Measurements from ENCODE around the gene COX6B2.

Gene COX6B2

DNA sequence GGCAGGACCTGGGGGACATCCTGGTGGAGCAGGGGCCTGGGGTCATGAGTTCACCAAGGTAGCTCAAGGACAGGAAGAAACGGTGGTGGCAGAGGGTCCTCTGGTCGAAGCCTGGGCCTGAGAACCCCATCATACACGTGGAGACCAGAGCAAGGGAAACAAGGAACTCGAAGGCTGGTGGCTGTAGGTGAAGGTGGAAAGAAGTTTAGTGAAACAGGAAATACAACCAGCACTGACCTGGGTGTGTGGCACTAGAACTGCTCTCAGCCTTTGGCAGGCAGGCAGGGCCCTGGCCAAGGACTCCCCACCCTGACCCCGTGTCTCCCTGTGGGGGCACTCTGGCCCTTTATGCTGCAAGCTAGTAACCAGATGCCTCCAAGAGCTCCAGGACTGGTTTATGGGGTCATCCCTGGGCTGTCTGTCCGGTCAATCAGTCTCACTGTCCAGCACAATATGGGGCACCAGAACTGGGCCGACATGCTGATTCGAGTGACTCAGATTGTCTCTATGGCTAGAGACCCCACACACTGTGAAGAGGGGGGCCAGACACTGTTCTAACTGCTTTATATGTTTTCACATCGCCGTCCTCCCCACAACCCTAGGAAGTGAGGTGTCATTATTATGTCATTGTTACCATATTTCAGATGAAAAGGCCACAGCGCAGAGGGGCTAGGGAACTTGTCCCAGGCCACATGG lies 3.8 kb downstream of the COX6B2 start:
- TF ChIP-seq, protein P1, sequence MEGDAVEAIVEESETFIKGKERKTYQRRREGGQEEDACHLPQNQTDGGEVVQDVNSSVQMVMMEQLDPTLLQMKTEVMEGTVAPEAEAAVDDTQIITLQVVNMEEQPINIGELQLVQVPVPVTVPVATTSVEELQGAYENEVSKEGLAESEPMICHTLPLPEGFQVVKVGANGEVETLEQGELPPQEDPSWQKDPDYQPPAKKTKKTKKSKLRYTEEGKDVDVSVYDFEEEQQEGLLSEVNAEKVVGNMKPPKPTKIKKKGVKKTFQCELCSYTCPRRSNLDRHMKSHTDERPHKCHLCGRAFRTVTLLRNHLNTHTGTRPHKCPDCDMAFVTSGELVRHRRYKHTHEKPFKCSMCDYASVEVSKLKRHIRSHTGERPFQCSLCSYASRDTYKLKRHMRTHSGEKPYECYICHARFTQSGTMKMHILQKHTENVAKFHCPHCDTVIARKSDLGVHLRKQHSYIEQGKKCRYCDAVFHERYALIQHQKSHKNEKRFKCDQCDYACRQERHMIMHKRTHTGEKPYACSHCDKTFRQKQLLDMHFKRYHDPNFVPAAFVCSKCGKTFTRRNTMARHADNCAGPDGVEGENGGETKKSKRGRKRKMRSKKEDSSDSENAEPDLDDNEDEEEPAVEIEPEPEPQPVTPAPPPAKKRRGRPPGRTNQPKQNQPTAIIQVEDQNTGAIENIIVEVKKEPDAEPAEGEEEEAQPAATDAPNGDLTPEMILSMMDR (IDR thresholded peaks at IDR 0.05; ENCODE audit: low read depth, low read length, missing control alignments) = no peak
- DNase-seq (ENCODE audit: low read depth) = no peak
- no peak overlapping the region for H3K4me3 ChIP-seq (ENCODE audit: low read depth, low read length)

DNA sequence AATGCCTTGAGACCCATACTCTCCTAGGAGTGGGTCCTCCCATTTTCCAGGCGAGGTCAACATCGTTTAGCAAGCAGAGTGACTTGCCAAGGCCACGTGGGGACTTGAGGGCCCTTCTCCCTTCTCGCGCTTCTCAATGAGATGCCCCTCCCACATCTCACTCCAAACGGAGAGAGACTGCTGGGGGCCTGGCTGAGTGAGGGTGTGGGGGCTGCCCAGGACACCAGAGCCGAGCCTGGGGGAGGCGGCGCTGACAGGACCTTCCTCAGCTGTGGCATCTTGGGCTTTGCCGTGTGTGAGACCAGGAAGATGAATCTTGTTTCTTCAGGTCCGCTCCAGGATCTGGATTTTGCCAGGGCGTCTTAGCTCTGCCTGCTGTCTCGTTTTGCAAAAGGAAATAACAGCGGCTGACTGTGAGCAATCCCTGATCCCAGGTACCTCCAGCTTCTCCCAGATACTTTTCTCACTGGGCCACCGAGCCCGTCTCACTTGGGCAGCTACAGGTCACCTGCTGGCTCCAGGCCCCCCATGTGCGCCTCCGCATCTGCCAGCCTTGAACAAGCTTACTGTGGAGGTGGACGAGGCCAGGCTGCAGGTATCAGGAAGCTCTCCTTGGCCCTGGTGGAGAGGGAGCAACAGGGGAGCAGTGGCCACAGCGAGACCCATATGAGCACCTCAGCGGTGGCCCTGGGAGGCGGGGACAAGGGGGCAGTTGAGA lies 6.0 kb downstream of the COX6B2 start:
- H3K4me3 ChIP-seq (ENCODE audit: low read depth, low read length) = no peak overlapping the region
- TF ChIP-seq, protein P1 (IDR thresholded peaks at IDR 0.05; ENCODE audit: low read depth, low read length, missing control alignments) = no peak
- DNase-seq (ENCODE audit: low read depth) = no peak

DNA sequence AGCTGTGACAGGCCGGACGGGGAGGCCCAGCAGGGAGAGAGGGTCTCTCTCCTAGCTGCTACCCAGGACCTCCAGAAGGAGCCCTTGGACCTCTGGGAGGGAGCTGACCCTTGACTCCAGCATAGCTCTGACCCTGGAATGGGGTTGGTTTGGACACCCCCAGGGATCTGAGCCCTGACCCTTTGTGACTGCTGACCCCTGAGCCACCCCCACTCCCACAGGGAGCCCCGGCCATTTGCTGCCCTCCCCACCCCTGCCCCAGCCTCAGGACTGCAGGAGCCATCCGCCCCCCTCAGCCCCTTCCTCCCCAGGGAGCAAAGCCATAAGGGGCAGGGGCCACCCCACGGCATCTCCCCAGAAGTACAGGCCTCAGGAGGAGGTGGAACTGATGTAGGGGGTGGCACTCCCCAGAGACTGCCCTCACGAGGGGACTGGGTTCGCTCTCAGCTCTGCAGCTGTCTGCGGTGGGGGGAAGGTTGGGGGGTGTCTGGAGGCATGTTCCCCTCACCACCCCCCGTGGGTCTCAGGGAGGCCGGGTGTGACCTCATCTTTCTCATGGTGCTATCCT lies 7.0 kb downstream of the COX6B2 start:
- TF ChIP-seq, protein P1 (IDR thresholded peaks at IDR 0.05; ENCODE audit: low read depth, low read length, missing control alignments) = no peak
- no peak overlapping the region for H3K4me3 ChIP-seq (ENCODE audit: low read depth, low read length)
- DNase-seq (ENCODE audit: low read depth) = no peak

DNA sequence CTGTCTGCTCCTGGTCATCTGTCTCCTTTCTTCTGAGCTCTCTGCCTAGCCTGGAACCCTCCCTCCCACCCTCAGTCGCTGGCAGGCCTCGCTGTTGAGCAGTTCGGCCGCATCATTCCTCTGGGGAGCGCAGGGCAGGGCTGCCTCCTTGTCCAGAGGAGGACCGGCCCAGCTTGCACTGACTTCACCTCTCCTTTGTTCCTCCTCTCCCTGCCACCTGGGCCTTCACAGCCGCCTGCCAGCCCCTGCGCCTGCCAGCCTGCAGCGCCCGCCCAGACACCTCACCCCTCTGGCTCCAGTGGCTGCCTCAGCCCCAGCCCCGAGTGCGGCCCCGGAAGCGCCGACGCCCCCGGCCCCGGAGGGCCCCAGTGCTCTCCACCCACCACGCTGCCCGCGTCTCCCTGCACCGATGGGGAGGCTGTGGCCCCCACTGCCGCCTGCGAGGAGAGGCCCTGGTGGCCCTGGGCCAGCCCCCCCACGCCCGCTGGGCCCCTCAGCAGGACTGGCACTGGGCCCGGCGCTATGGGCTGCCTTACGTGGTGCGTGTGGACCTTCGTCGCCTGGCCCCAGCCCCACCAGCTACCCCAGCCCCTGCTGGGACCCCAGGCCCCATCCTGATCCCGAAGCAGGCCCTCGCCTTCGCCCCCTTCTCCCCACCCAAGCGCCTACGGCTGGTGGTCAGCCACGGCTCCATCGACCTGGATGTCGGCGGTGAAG lies 7.6 kb downstream of the COX6B2 start:
- TF ChIP-seq, protein P1 (IDR thresholded peaks at IDR 0.05; ENCODE audit: low read depth, low read length, missing control alignments) = no peak
- no peak overlapping the region for H3K4me3 ChIP-seq (ENCODE audit: low read depth, low read length)
- no peak for DNase-seq (ENCODE audit: low read depth)

DNA sequence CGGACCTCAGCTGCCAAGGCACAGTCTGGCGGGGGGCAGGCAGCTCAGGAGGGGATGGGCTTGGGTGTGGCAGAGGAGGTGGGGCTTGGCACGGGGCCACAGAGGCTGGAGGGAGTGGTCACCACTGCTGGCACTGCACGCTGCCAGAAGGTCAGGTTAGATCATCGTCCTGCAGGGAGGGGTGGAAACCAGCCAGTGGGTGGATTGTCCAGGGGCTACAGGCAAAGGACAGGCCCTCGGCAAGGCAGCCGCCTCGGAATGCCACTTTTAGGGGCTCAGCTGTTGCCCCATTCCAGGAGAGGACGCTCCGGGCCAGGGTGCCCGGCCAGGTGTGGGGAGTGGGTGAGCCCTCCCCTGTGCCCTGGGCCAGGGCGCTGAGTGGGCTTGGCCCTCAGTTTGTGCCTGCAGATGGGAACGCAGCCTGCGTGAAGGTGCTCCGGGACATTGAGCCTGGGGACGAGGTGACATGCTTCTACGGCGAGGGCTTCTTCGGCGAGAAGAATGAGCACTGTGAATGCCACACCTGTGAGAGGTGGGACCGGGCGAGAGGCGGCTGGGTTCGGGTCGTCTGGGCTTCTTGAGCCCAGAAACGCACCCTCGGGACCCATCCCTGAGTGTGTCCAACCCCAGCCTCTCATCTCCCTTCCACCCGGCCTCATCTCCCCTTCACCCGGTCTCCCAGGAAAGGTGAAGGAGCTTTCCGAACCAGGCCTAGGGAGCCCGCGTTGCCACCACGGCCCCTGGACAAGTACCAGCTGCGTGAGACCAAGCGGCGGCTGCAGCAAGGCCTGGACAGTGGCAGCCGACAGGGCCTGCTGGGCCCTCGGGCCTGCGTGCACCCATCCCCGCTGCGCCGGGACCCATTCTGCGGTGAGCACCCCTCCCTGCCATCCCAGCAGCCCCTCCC lies 8.4 kb downstream of the COX6B2 start:
- no peak overlapping the region for H3K4me3 ChIP-seq (ENCODE audit: low read depth, low read length)
- no peak for DNase-seq (ENCODE audit: low read depth)
- TF ChIP-seq, protein P1 (IDR thresholded peaks at IDR 0.05; ENCODE audit: low read depth, low read length, missing control alignments) = no peak
